ENCODE data around the gene UNC5C. TPM values are rescaled to one million over a fixed set of nuclear protein-coding genes. Genes with fewer than 3 reads are reported as not detected.

The UNC5C gene
- total and polyA plus RNA-seq, 2 of the 4 experiments (the other 2 are of a cell fraction), result under 0.01 TPM

DNA sequence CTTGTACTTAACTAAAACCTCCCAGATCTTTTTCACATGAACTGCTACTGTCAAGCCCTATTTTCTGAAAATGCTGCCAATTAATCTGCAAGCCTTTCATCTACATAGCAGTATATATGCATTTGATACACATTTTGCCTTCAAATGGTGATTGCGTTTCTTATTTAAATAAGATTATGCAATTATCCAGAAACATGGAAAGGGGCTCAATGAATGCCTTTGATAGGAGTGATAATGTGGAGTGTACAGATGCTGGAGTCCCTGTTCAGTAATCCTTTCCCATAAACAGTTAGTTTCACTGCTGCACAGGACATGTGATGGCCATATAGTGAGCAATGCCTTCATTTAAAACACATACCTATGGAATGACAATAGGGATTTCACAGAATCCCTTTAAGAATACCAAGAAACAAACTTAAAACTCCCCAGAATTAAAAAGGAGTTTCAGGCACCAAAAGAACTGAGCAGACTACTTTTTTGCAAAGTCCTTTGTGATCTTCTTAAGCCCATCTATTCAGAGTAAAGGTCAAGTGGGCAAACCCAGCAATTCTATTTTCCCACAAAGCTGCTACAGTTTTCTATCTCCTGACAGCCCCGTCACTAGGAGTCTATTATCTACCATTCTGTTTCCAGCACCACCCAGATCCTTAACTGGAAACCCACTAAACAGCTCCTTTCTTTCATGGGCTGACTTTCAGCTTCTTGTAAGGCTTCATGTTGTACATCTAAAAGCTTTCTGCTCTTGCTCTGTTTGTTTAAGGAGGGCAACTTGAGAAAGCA, 120.3 kb downstream of the UNC5C start:
- H3K79me1 ChIP-seq (ENCODE audit: low read depth in 1 of 2, low read length in 2 of 2), result no peaks in the 10 kb centered on the region
- no peak overlapping the region for H3K27ac ChIP-seq (ENCODE audit: insufficient read depth, low read length)
- no peak overlapping the region for H3K4ac ChIP-seq (ENCODE audit: low read depth, low read length)
- H2BK5ac ChIP-seq (ENCODE audit: low read depth, low read length, poor library complexity, severe bottlenecking), result no peak overlapping the region
- H2BK15ac ChIP-seq (ENCODE audit: low read depth, low read length), result no peak overlapping the region
- no peak overlapping the region for H3K56ac ChIP-seq (ENCODE audit: extremely low read depth, insufficient read depth, low read length)
- H3K36me3 ChIP-seq (ENCODE audit: control insufficient read depth, insufficient read depth, low read length), result no peaks in the 10 kb centered on the region
- no peaks in the 10 kb centered on the region for H3K9me3 ChIP-seq (ENCODE audit: control insufficient read depth, insufficient read depth, low read length)
- DNase-seq (no peak), ATAC-seq (ENCODE audit: low read depth) (no peak)
- H3K23ac ChIP-seq (ENCODE audit: low read depth, low read length), result no peak overlapping the region
- H2BK20ac ChIP-seq (ENCODE audit: low read depth, low read length), result no peak overlapping the region
- CTCF ChIA-PET, result no interaction called here
- no peaks in the 10 kb centered on the region for H3K4me1 ChIP-seq (ENCODE audit: control insufficient read depth, insufficient read depth, low read length)
- WGBS, 2 experiments (ENCODE audit: extremely low coverage in 2 of 2, insufficient read length in 1 of 2), result 83% methylated on average over 1 of the region's 2 CpGs; no CpG with 5 or more reads in 1 of the 2 experiments
- H2BK120ac ChIP-seq (ENCODE audit: low read depth, low read length), result no peak overlapping the region
- intact Hi-C loops (cut with micrococcal nuclease), result no loop called here
- no peak overlapping the region for H4K8ac ChIP-seq (ENCODE audit: low read depth in 2 of 2, low read length in 2 of 2)
- dilution Hi-C loops (cut with HindIII; ENCODE audit: low sequenced_read_pairs, unreplicated experiment), result no loop called here
- H3K9me1 ChIP-seq (ENCODE audit: insufficient read depth, low read length), result no peaks in the 10 kb centered on the region
- H2AK9ac ChIP-seq (replicated peaks; ENCODE audit: low read depth, low read length, poor library complexity), result no peak overlapping the region
- H3K4me3 ChIP-seq (ENCODE audit: insufficient read depth, low read depth, low read length), result no peak overlapping the region
- H3K9ac ChIP-seq (ENCODE audit: low read depth, low read length), result no peak overlapping the region
- POLR2A ChIA-PET (ENCODE audit: unreplicated experiment), result interaction anchor here (1.0 kb wide), 1 partner anchor 10 kb away, joined by 3 read pairs; no protein-coding TSS in a partner anchor
- no peak for TF ChIP-seq CHD1 (IDR thresholded peaks at IDR 0.05; ENCODE audit: low read depth, low read length)
- no peak for TF ChIP-seq SMC3 (IDR thresholded peaks at IDR 0.05; ENCODE audit: low read depth, low read length)
- no peak for TF ChIP-seq RCOR1 (IDR thresholded peaks at IDR 0.05; ENCODE audit: insufficient replicate concordance, low read length)
- no peak overlapping the region for H3K14ac ChIP-seq (replicated peaks; ENCODE audit: low read depth, low read length)
- H4K91ac ChIP-seq (ENCODE audit: insufficient read depth, low read depth, low read length), result no peak overlapping the region
- no peak overlapping the region for H3K4me2 ChIP-seq (ENCODE audit: low read depth, low read length)
- in situ Hi-C loops (cut with MboI; ENCODE audit: low sequenced_read_pairs), result no loop called here
- no peak overlapping the region for H2AFZ ChIP-seq (replicated peaks; ENCODE audit: low read length, poor library complexity)
- H3K18ac ChIP-seq (ENCODE audit: low read depth, low read length), result no peak overlapping the region
- BruUV-seq (replicated peaks), result no TSS peak
- H4K5ac ChIP-seq (ENCODE audit: low read depth, low read length), result no peak overlapping the region
- H4K20me1 ChIP-seq (ENCODE audit: insufficient read depth, low read length), result no peaks in the 10 kb centered on the region
- no peak overlapping the region for H2AK5ac ChIP-seq (ENCODE audit: low read depth, low read length)
- H3K27me3 ChIP-seq (ENCODE audit: control insufficient read depth, insufficient read depth, low read length), result no peaks in the 10 kb centered on the region
